K562 (cell line): Measurements from ENCODE around the gene NOSTRIN. TPM values are rescaled to one million over a fixed set of nuclear protein-coding genes. Genes with fewer than 3 reads are reported as not detected.

Experiments used
- ATF7 ChIP-seq: fragments of 450-650 bp; IDR thresholded peaks from 2 replicates; pipeline ENCODE4 v1.7.1; 2014; ENCODE audit warnings: mild to moderate bottlenecking, moderate library complexity
- DEAF1 ChIP-seq: fragments of 450-650 bp; formaldehyde crosslinking; IDR thresholded peaks from 2 replicates; pipeline ENCODE4 v1.4.0; 2020; ENCODE audit warnings: mild to moderate bottlenecking, moderate library complexity
- E2F6 ChIP-seq, 2 experiments: IDR thresholded peaks; 2 replicates each; pipeline ENCODE4 v1.6.1; 2011; ENCODE audit warnings: borderline replicate concordance in 1 of 2, control low read depth in 1 of 2, low read depth in 1 of 2, low read length in 1 of 2, mild to moderate bottlenecking in 1 of 2, mixed read lengths in 1 of 2, moderate library complexity in 1 of 2; ENCODE audit not compliant: insufficient read depth in 1 of 2, insufficient read length in 1 of 2, poor library complexity in 1 of 2, severe bottlenecking in 1 of 2; ENCODE audit errors: extremely low read depth in 1 of 2
- MYBL2 ChIP-seq, 2 experiments: fragments of 450-650 bp in 1 of 2; sonication (generic) in 1 of 2; formaldehyde crosslinking in 1 of 2; IDR thresholded peaks; 2 replicates each; pipeline versions ENCODE4 v1.6.1 to v1.8.1; 2017 to 2022; ENCODE audit warnings: borderline replicate concordance in 1 of 2, inconsistent platforms in 1 of 2, low read depth in 1 of 2, mild to moderate bottlenecking in 1 of 2, missing genetic modification reagents in 1 of 2, moderate library complexity in 1 of 2
- RBBP5 ChIP-seq: fragments of 200-600 bp; sonication (generic); IDR thresholded peaks from 2 replicates; pipeline ENCODE4 v1.6.1; 2012; ENCODE audit warnings: borderline replicate concordance, mild to moderate bottlenecking, low read length, control low read depth, inconsistent platforms; ENCODE audit not compliant: insufficient read depth, poor library complexity, severe bottlenecking
- RBFOX2 ChIP-seq: fragments of 200-400 bp; formaldehyde crosslinking; IDR thresholded peaks from 2 replicates; pipeline ENCODE4 v1.6.1; 2017; ENCODE audit warnings: low read depth, mild to moderate bottlenecking, low read length, moderate library complexity
- ZBTB12 ChIP-seq: fragments of 250-450 bp; sonication (Bioruptor Pico); IDR thresholded peaks from 2 replicates; pipeline ENCODE4 v1.4.0; 2020
- ZBTB34 ChIP-seq: fragments of 250-450 bp; sonication (Bioruptor Pico); IDR thresholded peaks from 2 replicates; pipeline ENCODE4 v1.8.0; 2021; ENCODE audit warnings: mild to moderate bottlenecking, moderate library complexity
- ZEB2 ChIP-seq: fragments of 450-650 bp; IDR thresholded peaks from 2 replicates; pipeline ENCODE4 v1.6.1; 2016
- ZNF23 ChIP-seq: fragments of 250-450 bp; sonication (Bioruptor Pico); IDR thresholded peaks from 2 replicates; pipeline ENCODE4 v1.4.0; 2020; ENCODE audit warnings: mild to moderate bottlenecking
- ZNF695 ChIP-seq: fragments of 450-650 bp; formaldehyde crosslinking; IDR thresholded peaks from 2 replicates; pipeline ENCODE4 v1.4.0; 2020; ENCODE audit warnings: mild to moderate bottlenecking, moderate library complexity
- ZNF696 ChIP-seq: fragments of 250-450 bp; sonication (Bioruptor Pico); conservative IDR thresholded peaks from 2 replicates; pipeline ENCODE4 v1.4.0; 2020; ENCODE audit warnings: mild to moderate bottlenecking, moderate library complexity
- ZNF699 ChIP-seq: fragments of 250-450 bp; sonication (Bioruptor Pico); IDR thresholded peaks from 2 replicates; pipeline ENCODE4 v1.8.0; 2021; ENCODE audit warnings: mild to moderate bottlenecking, moderate library complexity; ENCODE audit not compliant: insufficient replicate concordance
- ZNF764 ChIP-seq: fragments of 250-450 bp; sonication (Bioruptor Pico); IDR thresholded peaks from 2 replicates; pipeline ENCODE4 v1.4.0; 2020; ENCODE audit warnings: low read depth, mild to moderate bottlenecking, moderate library complexity
- polyA plus RNA-seq, 8 experiments: library from polyadenylated mRNA; depleted of rRNA in 4 of 8; stranded (reverse) in 5 of 8; unstranded in 3 of 8; fragments of >200 nt; fragmentation: Nextera tagmentation in 2 of 8; fragmentation: Illumina TruSeq in 1 of 8; extraction: Ambion mirVana in 2 of 8; extraction: Trizol in 1 of 8; gene quantifications; 2 replicates each; pipeline versions ENCODE4 v1.2.1 to v1.2.3, GENCODE V29; 2011 to 2014; ENCODE audit warnings: inconsistent platforms in 1 of 8, missing spikeins in 1 of 8
- total RNA-seq, 7 experiments: library from RNA; depleted of rRNA in 6 of 7; stranded (reverse); fragments of >200 nt in 6 of 7; fragmentation: Illumina TruSeq in 2 of 7; extraction: Trizol in 2 of 7; gene quantifications; 2 replicates each; pipeline versions ENCODE4 v1.2.1 to v1.2.3, GENCODE V29; 2011 to 2021; ENCODE audit warnings: low replicate concordance in 1 of 7
- TF ChIP-seq, protein P1 (sequence below): fragments of 450-650 bp; IDR thresholded peaks from 2 replicates; pipeline ENCODE4 v1.6.1; 2016; ENCODE audit warnings: mild to moderate bottlenecking

Gene NOSTRIN
- total and polyA plus RNA-seq, 9 of the 15 experiments (the other 6 are each of a cell fraction or from before 2014, with no cell fraction given): 26.7 to 82.9 (median 56.3) TPM

DNA sequence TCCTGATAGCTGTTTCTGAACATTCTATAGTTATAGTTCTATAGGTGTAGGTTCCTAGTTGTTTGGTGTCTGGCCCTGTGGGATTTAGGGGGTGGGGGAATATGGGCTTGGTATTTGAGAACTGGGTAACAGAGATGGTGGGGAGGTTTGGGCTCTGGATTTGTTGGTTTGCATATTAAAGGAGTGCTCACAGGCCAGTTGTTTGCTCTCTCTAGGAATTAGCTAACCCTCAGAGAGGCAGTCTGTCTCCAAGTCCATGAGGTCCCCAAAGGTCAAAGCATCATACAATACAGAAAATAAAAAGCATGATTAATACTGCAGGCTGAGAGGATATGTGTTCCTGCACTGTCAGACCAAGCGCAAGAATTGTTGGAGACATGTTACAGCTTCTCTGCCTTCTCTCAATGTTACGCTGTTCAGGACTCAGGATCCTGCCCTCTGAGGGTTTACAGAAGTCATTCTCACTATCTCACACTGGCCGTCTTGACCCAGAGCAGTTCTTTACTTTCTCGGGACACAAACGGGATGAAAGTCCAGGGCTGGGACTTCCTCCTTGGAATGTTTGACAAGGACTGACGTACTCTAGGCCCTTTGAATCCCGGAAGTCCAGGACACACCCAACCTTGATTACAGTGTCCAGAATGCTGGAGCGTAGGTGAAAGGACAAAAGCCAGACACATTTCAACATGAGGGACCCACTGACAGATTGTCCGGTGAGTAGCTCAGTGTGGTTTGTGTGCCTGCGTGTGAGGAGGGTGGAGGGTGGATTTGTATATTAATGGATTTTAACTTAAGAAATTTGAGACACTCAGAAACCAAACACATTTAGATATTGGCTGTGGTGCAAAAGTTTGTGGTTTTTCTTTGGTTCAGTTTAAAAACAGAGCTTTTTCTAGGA, at the start of gene NOSTRIN (continued):
- TF ChIP-seq MYBL2 (IDR thresholded peaks at IDR 0.05; ENCODE audit: low read depth) (no peak; the same call in 1 of the 2 replicates), MYBL2 (CRISPR knock-in tag; IDR thresholded peaks at IDR 0.05; ENCODE audit: borderline replicate concordance) (no peak), ZNF695 (no peak), RBFOX2 (no peak), ZNF764 (CRISPR knock-in tag) (peak; percentile 49; the same call in 1 of the 2 replicates), ZNF696 (CRISPR knock-in tag) (no peak), ZNF699 (CRISPR knock-in tag) (no peak), ZBTB34 (CRISPR knock-in tag) (no peak), DEAF1 (CRISPR knock-in tag) (peak; percentile 45; the same call in 1 of the 2 replicates), E2F6 (IDR thresholded peaks at IDR 0.05; ENCODE audit: borderline replicate concordance in 1 of 2, extremely low read depth in 1 of 2, insufficient read depth in 1 of 2, insufficient read length in 1 of 2, low read depth in 1 of 2, low read length in 1 of 2, poor library complexity in 1 of 2, severe bottlenecking in 1 of 2) (peak in 1 of 2 experiments; percentile 16), RBBP5 (no peak), ATF7 (peak; percentile 66), ZNF23 (no peak), ZEB2 (peak; percentile 50; the same call in 1 of the 2 replicates), ZBTB12 (CRISPR knock-in tag) (peak; percentile 64; the same call in 1 of the 2 replicates)
- TF ChIP-seq, protein P1, sequence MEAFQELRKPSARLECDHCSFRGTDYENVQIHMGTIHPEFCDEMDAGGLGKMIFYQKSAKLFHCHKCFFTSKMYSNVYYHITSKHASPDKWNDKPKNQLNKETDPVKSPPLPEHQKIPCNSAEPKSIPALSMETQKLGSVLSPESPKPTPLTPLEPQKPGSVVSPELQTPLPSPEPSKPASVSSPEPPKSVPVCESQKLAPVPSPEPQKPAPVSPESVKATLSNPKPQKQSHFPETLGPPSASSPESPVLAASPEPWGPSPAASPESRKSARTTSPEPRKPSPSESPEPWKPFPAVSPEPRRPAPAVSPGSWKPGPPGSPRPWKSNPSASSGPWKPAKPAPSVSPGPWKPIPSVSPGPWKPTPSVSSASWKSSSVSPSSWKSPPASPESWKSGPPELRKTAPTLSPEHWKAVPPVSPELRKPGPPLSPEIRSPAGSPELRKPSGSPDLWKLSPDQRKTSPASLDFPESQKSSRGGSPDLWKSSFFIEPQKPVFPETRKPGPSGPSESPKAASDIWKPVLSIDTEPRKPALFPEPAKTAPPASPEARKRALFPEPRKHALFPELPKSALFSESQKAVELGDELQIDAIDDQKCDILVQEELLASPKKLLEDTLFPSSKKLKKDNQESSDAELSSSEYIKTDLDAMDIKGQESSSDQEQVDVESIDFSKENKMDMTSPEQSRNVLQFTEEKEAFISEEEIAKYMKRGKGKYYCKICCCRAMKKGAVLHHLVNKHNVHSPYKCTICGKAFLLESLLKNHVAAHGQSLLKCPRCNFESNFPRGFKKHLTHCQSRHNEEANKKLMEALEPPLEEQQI: no peak
